NCI-H2107 (cell line): ENCODE measurements around the gene GPR85.
"Not testable (repeated sequence)": the region's sequence is repeated elsewhere in the genome, so short reads cannot be mapped to it uniquely, and the experiment has no call there.

Source experiments
- DNase-seq: peaks from one replicate; lab custom pipeline; 2025; lab: John Stamatoyannopoulos, UW

The GPR85 gene

DNA sequence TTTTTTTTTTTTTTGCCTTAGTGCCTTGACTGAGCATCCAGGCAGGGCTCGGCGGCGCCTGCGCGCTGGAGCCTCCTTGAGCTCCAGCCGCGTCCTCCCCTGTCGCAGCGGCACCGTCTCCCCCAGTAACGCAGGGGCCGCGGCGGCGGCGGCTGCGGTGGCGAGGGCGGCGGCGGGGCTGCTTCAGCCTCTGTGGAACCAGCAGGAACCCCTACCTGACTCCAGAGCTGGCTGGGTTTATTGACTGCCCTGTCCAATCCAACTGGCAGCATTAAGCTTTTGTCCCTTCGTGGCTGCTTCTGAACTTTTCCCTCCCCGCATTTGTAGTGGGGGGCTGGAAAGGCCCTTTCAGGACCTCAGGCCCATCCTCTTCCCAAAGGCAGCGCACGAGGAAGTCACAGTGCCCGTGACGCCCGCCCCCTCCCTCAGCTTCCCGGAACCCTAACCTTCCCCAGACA lies at the start of gene GPR85:
GPR85 (minus strand) TSS at position 397 of the 458 bp plus-strand sequence. CDS start 2,106 bp downstream, outside the sequence.
- peak; percentile 4 for DNase-seq

- DNase-seq = no peak
Observed at GRCh38 chr7:113134025-113134424, 47.4 kb upstream of the GPR85 start.

- no peak for DNase-seq
Observed at GRCh38 chr7:113131367-113131766, 44.7 kb upstream of the GPR85 start.

DNA sequence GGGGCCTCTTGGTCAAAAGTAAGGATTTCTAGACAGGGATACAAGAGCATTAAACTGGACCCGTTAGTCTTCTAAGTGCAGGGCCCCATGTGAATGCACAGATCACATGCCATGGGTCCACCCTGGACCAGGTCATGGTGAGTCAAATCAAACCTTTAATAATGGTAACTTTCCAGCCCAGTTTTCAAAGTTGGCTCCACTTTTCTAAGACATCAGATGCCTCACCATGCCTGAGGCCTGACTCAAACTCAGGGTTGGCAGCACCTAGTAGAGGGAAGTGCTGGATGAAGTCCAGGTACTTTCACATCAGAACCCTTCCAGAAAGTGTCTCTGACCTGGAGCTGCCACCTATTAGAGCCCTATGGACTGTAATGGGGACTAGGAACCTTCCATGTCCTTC lies 41.4 kb upstream of the GPR85 start:
- DNase-seq = no peak

- DNase-seq = no peak
Observed at GRCh38 chr7:113125728-113126127, 39.1 kb upstream of the GPR85 start.

- no peak for DNase-seq
Observed at GRCh38 chr7:113122744-113123143, 36.1 kb upstream of the GPR85 start.

DNA sequence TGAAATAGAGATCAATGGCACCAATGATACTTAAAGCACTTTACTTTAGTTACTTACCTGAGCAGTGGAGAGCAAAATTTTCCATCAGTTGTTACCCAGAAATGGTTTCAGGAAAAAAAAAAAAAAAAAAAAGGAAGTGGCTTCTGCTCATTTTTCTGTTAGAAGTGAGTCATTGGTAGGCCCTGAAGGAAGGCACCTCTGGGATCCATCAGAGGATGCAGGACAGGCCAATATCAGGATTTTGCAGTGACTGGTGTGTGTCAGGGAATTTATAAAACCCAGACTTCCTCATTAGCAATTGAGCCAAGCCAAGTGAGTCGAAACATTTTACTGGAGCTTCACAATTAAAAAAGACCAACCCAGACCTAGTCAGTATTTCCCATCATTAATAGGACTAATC lies 34.0 kb upstream of the GPR85 start:
- DNase-seq = no peak

DNA sequence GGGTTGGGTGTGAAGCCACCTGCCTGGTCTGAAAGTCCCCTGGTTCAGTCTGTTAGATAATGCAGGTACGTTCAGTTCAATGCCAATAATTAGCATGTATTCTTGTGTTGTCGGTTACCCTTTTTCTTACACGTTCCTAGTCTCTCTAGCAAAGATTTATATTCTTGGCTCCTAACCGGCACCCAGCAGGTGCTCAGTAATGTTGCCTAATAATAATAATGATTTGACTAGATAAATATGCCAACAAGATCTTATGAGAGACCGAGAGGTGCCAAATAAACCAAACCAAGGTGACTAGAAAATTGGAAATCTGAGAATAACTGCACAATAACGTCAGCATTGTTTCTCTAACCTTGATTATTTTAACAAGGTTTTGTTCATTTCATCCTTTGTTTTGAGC lies 32.8 kb upstream of the GPR85 start:
- no peak for DNase-seq

DNA sequence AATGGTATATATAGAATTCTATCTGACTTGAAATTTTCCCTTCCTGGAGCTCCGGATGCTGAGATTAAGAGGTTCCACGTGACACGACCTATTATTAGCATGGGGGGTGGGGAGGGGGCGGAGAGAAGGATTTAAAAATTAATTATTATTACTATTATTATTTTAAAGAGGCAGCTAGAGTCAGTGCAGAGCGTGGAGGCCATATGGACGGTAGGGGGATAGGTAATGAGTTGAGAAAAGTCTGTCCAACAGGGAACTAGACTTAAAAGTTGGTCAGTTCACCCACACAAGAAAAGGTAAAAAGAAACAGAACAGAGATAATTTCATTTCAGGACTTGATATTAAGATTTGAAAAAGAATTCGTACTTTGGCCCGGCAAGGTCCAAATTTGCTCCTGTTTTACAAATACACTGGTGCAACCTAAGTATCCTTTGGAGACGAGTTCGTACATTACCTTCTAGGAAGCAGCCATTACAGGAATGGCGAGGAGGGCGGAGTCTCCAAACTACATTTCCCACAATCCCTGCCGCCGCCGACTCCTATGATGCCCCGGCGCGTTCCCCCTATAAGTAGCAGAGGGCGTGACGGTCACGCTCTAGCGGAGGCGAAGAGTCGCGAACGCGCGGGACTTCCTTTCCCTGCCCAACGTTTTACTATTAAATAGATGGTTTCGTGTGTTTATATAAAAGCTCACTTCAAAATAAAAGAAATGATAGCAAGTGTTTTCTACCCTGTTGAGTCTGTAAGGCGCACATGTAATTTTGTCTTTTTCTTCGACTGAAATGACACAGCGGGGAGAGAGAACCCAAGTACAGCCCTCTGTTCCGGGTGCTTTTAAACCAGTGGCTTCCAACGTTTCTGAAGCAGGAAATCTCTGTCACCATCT lies 31.7 kb upstream of the GPR85 start, which contains the start of gene SMIM30:
SMIM30 (minus strand) TSS at position 481 of the 886 bp plus-strand sequence. CDS start 976 bp downstream, outside the sequence.
- DNase-seq = peak; percentile 82

DNA sequence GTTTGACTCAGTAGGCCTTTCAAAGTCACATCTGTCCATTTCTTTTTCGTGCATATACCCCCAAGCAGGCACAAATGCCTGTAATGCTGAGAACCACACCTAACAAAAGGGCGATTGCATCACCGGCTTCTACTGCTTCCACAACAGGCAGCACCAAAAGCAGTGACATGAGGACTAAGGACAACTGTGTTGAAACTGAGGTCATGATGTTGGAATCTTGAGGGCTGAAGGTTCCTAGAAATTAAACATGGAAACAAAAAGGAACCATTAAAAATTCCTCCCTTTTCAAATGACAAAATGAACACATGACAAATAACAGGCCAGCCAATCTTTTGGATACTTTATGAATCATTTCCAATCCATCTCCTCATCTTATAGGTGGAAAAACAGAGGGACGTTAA lies 30.7 kb upstream of the GPR85 start:
- not testable (repeated sequence) for DNase-seq

DNA sequence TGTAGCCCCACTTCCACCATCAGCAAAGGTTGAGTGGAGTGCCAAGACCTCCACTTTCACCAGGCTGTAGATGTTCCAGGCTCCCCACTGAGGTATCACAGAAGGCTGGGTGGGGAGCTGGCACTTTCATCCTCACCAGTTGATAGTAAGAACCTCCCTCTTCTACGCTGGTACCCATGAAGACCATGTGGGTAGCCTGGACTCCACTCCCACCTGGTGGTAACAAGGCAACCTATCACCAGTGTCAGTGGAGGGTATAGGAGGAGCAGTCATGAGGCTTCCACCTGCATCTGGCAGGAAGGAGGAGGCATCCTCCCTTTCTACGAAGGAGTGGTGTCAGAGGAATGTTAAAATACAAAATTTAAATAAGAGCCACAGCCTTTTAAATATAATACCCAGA lies 27.3 kb upstream of the GPR85 start:
- no peak for DNase-seq

DNA sequence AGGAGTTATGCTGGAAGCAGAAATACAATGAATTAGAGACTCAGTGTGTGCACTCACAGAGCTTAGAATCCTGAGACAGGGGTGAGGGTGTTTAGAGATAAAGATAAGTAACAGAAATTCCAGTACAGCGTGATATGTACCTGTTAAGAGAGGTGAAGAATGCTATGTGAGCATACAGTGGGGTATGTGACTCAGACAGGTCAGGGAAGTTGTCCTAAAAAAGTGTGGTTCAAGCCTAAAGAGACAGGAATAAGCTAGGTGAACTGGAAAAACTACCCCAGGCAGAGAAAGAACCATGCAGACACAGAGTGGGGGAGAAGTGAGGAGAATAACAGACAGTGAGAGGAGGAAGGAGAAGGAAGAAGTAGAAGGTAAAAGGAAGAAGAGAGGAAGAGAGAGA lies 23.1 kb upstream of the GPR85 start:
- no peak for DNase-seq

DNA sequence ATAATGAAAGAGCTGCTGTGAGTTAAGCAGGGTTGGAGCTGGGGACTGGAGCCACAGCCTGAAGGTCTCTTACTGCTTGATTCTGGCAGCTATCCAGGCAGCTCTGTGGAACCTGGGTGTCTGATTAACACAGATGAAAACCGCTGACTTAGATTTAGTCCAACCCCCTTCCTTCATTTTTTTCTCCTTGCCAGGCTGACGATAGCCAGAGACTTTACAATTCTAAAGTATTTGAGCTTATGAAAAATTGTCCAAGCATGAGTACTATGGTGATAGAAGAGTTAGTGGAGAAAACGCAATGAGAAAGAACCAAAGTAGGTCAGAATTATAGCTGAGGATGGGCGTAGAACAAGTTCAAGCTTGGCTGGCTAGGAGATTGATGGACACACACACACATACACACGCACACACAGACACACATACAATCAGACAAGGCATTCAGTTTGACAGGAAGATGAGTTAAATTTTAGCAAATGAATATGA lies 13.5 kb upstream of the GPR85 start:
- DNase-seq = peak; percentile 10

DNA sequence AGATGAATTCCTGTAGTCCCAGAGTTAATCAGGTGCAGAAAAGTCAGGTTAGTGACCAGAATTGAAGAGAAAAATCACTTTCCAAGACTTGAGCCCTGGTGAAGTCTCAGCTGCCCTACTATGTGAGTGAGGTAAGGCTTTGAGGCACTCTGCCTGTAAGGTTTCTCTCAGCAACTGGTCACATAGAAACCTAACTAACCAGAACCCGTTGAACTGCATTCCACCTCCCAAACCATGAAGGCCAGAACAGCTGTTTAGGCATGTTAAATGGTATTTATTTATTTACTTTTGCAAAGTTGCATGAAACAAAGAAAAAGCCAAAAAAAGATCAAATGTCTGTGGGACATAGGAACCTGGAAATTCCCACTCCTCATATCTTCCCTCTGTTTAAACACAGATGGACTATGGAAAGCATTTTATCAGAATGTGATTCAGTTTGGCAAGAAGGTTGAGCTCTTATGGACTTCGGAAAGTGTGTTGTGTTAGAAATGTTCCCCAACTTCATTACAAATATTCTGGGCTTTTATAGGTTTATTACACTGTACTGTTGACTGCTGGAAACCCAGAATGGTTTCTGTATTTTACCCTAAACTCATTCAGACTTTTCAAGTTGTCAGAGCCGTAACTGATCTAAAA lies 12.8 kb upstream of the GPR85 start:
- no peak for DNase-seq

DNA sequence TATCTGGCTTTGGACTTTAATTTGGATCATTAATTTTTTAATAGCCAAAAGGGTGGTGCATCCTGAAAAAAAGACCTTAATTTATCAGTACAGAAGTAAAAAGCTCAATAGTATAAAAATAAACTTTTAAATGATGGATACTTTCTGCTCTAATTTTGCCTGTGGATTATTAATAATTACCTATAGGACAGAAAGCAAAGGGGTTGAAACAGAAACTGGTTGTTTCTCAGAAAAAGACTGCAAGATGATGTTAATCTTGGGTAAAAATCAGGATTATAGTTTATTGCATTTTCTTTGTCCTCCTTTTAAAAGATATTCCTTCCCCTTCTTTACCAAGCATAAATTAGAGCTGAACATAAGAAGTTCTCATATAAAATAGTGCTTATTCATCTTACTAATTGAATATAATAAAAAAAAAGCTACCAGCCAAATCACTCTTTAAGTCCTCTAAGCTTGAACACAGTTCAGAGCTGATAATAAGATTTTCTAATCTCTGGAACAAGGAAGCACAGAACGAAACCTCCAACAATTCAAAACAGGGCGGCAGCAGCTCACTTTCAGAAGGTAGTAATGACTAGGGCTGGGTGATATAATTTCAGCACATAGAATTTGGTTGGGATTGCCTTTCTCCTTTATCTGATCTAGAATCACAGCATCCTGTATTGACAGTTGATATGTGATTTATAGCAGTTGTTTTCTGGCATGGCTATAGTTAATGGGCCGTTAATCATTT lies 8.1 kb upstream of the GPR85 start:
- no peak for DNase-seq

- DNase-seq = no peak
Observed at GRCh38 chr7:113093561-113093960, 6.9 kb upstream of the GPR85 start.

- DNase-seq = no peak
Observed at GRCh38 chr7:113092762-113093161, 6.1 kb upstream of the GPR85 start.

- no peak for DNase-seq
Observed at GRCh38 chr7:113087071-113087998, 708 bp upstream of the GPR85 start.

- DNase-seq = no peak
Observed at GRCh38 chr7:113085781-113086390, 741 bp downstream of the GPR85 start.

GRCh38 chr7:113084496-113085172 lies 2.0 kb downstream of the GPR85 start:
- DNase-seq = no peak
